Right kidney (tissue), 1 donor: Measurements from ENCODE around the gene CGA.

Experiments used
- DNase-seq: peaks from one replicate; pipeline ENCODE4 v3.0.0-alpha.2; 2016

The CGA gene

DNA sequence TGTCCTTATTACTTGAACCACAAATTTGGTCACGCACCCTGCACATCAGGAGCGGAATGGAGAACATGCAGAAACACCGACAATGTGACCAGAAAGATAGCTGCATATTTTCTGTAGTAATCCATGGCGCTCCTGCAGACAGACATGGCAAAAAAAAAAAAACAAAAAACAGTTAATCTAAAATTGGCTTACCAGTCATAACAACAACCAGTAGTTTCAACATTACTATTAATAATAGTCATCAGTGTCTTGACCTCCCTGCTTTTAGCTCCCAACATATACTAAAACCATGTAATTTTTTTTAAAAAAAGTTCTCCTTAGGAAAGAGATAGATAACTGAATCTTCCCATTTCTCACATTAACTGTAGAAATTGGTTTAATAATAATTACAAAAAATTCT is 6.8 kb downstream of the CGA start:
- no peak for DNase-seq

DNA sequence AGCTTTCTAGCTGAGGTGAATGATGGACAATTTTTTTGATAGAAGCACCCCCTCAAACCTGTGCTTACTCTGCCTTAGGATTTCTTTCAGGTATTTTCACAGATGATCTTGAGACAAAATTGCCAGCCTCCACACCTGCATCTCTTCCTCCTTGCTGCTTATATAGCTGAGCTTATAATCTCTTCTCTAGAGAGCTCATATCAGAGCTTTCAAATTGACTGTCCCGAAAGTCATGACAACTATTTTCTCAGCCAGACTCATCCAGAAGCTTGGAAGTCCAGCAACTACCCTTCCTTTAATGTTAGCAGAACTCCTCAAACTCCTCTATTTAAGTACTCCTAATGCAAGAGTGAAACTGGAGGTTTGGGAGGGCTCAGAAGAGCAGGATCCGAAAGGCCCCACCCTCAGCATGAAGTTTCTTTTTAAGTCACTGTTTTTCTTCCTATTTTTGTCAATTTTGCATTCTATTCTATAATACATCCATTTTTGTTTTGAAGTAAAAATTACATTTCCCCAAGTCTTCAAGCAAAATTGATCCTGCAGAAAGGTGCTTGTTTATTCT is 12.7 kb downstream of the CGA start:
- no peak for DNase-seq

DNA sequence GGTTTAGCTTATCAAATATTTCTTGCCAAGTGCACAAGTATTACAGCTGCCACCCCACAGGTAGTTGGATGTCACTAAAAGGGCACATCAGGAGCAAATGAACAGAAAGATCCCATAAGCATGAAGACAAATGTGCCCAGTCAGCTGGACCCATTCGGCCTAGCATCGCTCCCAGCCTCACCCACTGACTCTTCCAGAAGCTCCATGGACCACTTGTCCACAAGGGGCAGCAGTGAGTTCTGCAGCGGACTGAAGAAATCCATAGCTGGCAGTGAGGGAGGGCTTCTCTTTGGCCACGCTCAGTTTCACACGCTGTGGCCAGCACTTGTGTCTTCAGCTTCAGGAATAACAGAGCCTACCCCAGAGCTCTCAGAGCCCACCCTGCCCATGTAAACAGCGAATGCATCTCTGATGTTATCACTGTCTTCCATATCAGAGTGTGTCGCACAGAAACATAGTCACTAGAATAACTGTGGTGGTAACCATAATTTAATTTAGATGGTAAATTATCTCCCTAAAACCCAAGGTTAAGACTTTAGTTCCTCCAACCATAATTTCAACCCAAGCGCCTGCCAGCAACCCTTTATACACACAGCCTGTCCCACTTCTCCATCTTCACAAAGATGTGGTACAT is 15.8 kb downstream of the CGA start:
- peak; percentile 32 for DNase-seq

DNA sequence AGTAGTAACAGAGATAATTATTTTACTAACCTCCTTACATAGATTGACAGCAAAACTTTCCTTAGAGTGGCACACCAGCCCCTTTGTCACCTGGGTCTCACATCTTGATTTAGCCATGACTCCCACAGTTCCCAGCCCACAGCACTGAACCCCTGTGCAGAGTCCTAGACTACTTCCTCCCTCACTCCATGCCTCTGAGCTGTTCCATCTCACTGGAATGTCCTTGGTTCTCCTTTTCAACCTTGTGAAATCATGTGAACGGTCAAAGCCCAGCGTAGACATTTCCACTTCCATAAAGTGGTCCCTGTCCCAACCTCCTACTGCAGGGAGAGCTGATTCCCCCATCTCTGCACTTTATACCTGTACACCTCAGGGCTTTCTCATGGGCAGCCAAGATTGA is 19.7 kb downstream of the CGA start:
- DNase-seq = no peak

DNA sequence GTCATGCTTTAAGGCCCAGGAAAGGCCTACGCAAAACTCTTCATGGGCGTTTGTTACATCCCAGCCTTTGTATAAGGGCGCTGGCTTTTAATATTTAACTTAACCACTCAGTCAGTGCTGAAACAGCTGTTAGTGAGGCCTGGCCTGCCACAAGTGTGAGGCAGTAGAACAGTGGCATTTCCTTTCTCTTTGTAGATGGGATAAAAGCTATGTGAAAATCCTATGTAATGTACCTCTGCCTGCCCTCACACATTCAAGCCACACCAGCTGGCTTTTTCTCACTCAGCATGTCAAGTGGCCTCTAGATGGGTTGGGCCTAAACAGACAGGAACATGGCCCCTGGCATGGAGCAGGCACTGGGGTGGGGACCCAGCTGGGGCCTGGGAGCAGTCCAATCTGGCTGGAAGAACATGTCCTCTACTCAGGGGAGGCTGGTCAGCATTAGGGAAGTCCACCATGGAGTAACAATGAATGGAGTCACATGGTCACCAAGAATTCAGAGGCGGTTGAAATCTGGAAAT is 20.7 kb downstream of the CGA start:
- DNase-seq = peak; percentile 19

DNA sequence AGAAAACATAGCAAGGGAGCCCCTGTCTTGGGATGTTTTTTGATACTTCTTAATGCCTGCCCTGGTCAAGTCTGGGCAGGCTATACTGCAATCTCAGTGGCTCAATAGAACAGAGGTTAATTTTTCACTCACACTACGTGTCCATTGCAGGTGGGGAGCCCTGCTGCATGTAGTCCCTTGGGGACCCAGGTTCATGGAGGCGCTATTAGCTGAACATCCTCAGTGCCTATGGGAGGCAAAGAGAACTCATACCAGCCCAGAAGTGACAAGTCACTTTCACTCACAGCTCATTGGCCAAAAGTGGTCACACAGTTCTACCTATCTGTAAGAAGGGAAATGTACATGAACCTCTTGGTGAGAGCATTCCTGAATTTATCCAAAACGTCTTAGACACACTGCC is 23.2 kb downstream of the CGA start:
- DNase-seq = no peak

DNA sequence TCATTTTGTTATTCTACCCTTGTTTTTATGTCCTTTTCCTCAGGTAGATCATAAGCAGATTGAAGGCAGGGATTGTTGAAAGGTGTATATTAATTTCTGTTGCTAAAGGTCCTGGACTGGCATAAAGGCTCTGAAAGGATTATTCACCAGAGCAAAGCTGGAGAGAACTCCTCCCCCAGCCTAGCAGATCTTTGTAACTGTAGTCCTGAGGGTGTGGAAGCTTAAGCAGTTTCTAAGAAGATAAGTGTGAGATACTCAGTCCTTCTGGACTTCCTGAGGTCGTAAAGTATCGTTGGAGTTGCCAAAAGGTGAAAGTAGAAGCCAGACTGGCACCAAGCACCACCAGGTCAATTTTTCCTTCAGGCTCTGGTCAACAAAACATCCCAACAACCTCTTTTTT is 24.2 kb downstream of the CGA start:
- no peak for DNase-seq

DNA sequence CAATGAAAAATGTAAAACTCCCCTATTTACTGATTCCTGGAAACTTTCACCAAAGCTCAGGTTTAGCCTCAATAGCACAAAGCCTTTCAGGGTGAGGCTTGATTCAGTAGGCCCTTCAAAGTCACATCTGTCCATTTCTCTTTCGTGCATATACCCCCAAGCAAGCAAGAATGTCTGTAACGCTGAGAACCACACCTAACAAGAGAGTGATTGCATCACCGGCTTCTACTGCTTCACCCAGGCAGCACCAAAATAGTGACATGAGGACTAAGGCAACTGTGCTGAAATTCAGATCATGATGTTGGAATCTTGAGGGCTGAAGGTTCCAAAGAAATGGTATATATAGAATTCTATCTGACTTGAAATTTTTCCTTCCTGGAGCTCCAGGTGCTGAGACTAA is 26.1 kb downstream of the CGA start:
- DNase-seq = no peak

DNA sequence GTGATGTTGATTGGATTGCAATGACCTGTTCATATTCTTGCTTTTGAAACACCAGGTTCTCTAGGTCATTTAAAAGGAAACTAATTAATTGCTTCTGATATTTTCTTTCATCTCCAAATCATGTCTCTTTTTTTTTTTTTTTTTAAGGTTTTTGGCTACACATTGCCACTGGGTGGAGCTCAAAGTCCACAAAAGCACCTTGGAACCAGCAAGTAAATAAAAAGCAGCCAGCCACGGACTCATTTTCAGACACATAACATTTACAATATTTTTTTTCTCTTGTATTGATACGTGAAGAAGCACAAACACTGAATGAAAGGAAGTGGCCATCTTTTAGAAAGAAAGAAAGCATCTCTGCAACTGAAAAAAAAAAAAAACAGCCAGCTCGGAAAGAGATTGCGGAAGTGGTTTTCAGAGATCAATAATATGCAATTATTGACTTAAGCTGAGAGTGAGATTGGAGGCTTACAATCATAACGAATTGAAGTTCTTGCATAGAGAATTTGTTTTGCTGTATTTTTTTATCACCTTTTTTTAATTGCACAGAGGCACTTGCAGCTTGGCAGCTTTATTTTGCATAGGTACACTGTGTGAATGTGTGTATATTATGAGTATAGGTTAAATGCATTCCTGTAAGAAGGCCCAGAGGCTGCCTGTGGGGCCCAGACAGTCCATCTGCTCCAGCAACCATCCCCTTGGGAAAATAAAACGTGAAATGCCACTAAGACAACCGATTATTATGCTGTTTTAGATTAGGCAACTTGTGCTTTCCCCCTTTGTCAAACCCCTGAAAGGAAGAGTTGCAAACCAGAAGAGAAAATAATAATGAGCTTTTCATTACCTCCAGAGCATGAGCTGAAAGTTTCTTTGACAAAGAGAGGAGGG is 28.2 kb downstream of the CGA start:
- no peak for DNase-seq

DNA sequence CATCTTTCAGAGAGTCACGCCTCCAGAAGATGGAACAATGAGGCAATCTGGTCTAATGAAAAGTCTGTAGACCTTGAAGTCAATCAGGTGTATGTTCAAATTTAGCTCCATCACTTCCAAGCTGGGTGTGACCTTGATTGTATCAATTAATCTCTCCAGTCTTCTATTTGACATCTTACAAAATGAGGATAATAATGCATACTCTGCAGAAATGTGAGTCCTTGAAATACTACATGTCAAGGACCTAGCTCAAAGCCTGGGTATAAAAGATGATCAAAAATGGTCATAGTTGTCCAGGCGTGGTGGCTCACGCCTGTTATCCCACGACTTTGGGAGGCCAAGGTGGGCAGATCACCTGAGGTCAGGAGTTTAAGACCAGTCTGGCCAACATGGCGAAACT is 29.8 kb downstream of the CGA start:
- DNase-seq = no peak

DNA sequence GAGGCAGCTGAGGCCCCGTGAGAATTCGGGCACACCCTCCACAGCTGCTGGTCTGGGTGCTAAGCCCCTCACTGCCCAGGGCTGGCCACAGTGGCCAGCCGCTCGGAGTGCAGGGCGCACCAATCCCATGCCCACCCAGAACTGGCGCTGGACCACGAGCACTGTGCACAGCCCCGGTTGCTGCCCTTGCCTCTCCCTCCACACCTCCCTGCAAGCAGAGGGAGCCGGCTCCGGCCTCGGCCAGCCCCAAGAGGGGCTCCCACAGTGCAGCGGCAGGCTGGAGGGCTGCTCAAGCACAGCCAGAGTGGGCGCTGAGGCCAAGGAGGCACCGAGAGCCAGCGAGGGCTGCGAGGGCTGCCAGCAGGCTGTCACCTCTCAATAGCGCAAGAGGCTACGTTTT is 35.0 kb downstream of the CGA start:
- DNase-seq = no peak

DNA sequence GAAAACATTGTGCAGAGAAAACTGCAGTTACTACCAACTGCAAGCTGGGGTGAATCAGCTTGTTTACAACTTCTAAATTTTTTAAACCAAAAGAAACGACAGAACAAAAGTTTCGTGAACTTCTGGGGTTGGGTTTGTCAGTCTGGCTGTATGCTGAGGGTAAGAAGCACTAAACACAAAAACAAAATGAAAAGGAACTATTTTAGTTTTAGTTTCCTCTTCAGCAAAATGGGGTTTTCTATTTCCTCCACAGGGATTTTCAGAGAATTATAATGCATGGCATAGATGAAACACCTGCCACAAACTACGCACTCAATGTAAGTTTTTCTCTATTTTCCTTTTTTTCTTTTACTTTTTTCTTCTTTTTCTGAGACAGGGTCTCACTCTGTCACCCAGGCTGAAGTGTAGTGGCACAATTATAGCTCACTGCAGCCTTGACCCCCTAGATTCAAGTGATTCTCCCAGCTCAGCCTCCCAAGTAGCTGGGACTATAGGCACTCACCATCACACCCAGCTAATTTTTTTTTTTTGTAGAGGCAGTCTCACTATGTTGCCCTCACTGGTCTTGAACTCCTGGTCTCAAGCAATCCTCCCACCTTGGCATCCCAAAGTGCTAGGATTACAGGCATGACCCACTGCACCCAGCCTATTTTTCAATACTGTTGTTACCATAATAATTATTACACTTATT is 40.6 kb downstream of the CGA start:
- no peak for DNase-seq

DNA sequence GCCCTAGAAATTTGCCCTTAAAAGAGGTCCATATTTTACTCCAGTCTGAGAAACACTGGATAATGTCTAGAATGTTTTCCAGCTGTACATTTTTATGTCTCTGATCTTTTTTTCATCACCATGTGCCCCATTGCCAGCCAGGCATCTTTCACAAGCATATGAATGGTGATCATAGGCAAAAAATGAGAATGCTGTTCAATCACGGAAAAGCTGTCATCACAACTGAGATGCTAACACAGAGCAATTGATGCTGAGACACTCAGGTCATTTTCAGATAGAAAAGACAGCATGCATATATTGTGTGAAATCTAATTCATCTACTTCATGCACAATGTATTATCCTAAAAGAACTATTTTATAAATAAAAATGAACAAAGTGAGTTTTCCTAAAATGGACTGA is 41.6 kb downstream of the CGA start:
- no peak for DNase-seq

DNA sequence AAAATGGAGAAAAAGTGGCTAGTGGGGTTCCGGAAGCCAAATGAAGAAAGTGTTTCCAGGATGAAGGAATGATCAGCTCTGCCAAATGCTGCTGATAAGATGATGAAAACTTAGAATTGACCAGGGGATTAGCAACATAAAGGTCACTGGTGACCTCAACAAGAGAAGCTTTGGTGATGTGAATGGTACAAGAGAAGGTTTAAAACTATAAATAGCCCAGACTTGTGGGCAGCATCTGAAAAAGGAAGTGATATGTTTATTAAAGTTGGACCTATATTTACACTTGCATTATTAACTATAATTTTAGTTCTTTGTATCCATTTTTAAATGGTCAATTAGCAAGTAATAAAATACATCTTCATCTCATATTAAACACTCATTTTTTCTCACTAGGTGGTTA is 45.1 kb downstream of the CGA start:
- DNase-seq = no peak

DNA sequence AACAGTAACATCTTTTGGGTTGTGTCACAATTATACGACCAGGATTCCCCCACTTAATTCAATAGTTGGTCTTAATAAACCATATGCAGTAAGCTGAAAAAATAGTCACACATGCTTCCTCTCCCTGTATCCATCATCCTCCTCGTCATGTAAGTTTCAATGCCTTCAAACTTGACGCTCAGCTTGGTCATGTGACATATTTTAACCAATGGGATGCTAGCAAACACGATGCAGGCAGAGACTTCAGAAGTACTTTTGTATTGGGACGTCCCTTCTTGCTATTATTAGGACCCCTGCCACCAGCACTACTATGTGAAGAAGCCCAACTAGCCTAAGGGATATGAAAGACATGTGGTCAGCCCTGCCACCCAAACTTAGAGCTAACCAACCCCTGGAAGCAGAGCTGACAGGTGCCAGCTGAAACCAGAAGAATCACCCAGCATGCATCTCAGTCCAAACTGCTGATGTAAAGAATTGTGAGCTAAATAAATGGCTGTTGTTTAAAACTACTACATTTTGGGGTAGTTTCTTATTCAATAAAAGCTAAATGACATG is 49.3 kb downstream of the CGA start:
- DNase-seq = no peak

DNA sequence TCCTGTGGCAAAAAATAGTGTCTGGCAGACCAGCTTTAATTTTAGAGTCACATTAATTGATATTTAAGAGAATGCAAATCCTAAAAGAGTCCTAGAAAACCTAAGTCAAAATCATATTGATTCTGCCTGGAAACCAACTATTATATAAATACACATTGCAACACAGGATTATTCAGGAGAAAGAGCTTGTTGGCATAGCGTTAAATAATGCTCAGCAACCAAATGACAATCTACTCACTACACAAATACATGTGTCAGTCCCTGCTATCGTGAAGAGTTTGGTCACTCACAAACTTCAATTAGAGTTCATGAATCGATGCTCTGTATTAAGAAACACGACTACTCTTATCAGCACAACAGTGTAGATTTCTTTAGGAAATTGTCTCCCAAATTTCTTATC is 54.2 kb downstream of the CGA start:
- no peak for DNase-seq
